WI38 (cell line): ENCODE data around the gene TRPC6.

Source experiments
- H3K4me3 ChIP-seq: 2 replicates; pipeline ENCODE4 v1.5.1; 2011; ENCODE audit warnings: low read depth, mild to moderate bottlenecking, control low read depth, low read length
- TF ChIP-seq, protein P1 (sequence below): IDR thresholded peaks from 2 replicates; pipeline ENCODE4 v1.5.1; 2012; ENCODE audit warnings: low read depth, mild to moderate bottlenecking, control low read depth, low read length

The TRPC6 gene

DNA sequence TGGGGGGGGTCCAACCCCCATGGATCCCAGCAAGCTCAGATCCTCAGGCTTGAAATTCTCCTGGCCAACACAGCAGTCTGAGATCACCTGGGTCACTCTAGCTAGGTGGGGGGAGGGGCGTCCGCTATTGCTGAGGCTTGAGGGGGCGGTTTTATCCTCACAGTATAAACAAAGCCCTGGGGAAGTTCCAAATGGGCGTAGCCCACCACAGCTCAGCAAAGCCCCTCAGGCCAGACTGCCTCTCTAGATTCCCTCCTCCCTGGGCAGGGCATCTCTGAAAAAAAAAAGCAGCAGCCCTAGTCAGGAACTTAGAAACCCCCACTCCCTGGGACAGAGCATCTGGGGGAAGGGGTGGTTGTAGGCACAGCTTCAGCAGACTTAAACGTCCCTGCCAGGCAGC lies 16.7 kb downstream of the TRPC6 start:
- H3K4me3 ChIP-seq, result no peak overlapping the region
- TF ChIP-seq, protein P1, sequence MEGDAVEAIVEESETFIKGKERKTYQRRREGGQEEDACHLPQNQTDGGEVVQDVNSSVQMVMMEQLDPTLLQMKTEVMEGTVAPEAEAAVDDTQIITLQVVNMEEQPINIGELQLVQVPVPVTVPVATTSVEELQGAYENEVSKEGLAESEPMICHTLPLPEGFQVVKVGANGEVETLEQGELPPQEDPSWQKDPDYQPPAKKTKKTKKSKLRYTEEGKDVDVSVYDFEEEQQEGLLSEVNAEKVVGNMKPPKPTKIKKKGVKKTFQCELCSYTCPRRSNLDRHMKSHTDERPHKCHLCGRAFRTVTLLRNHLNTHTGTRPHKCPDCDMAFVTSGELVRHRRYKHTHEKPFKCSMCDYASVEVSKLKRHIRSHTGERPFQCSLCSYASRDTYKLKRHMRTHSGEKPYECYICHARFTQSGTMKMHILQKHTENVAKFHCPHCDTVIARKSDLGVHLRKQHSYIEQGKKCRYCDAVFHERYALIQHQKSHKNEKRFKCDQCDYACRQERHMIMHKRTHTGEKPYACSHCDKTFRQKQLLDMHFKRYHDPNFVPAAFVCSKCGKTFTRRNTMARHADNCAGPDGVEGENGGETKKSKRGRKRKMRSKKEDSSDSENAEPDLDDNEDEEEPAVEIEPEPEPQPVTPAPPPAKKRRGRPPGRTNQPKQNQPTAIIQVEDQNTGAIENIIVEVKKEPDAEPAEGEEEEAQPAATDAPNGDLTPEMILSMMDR, result no peak

DNA sequence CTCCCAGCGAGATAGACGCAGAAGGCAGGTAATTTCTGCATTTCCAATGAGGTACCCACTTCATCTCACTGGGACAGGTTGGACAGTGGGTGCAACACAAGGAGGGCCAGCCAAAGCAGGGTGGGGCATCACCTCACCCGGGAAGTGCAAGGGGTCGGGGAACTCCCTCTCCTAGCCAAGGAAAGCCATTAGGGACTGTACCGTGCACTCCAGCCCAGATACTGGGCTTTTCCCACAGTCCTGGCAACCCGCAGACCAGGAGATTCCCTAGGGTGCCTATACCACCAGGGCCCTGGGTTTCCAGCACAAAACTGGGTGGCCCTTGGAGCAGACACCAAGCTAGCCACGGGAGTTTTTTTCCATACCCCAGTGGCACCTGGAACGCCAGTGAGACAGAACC lies 17.2 kb downstream of the TRPC6 start:
- no peak overlapping the region for H3K4me3 ChIP-seq
- TF ChIP-seq, protein P1, result no peak

DNA sequence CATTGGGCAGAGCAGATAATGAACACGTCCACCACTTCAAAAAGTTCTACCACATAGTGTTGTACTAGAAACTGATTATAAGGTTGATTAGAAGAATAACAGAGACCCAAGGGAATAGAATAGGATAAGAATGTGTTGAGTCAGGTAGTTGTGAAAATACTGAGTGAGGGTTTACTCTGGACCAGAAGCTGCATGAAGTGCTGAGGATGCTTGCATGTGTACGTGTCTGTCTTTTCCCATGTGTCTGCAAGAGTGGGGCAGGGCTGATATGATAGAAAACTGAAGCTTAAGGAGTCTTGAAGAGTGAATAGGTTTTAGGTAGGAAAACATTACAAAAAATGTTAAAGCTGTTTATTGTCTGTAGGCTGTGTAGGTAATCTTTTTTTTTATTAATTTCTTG lies 20.6 kb downstream of the TRPC6 start:
- H3K4me3 ChIP-seq, result no peak overlapping the region
- TF ChIP-seq, protein P1, result no peak

DNA sequence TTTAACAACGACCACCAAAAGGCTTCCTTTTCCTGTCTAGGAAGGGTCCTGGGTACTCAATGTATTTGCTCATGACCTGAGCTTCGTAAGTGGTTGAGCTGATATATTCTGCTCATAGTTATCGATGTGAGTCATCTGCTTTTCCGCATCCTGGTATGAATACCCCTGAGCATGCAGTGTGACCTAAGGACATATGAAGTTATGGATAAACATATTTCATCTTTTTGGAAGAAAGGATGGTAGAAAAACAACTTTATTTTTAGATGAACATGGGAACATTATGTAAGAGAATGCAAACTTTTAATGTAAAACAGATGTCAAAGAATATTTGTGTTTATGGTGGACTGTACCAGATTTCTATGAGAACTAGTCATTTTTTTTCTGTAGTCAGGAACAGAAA lies 28.4 kb downstream of the TRPC6 start:
- H3K4me3 ChIP-seq, result no peak overlapping the region
- TF ChIP-seq, protein P1, result no peak

DNA sequence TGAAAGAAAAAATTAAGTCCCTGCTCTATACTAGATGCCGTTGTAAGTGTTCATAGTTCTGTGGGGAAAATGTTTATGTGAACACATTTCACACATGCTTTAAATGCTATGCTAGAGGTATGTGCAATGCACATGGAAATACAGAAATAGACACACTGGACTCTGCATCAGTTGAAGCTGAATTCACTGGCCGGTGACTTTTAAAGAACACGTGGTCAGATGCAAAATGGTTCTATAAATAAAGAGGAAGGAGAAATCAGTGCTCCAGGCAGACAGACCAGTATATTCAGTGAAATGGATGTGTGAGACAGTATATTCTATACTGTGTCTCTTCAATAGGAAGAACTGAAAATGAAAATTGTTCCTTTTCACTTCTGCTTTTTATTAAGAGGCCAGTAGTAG lies 29.9 kb downstream of the TRPC6 start:
- 0 out of 2 replicates have a peak overlapping the region, but pooled peaks have one; percentile 2 for H3K4me3 ChIP-seq
- TF ChIP-seq, protein P1, result no peak

DNA sequence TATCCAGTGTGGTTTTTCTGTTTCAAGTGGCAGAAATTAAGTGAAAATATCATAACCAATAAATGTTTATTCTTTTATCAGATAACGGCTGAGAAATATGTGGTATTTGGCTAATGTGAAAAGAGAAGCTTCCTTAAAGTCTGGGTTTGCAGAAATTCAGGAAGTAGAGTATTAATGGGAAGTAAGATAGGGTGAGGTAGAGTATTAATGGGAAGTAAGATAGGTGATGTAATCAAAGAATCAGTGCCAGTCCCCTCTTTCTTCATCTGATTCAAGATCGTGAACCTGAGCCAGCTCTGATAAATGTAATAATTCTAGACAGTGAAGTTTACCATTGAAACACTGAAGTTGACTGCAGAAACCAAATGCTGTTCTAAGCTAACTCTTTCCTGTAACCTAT lies 30.9 kb downstream of the TRPC6 start:
- TF ChIP-seq, protein P1, result no peak
- H3K4me3 ChIP-seq, result no peak overlapping the region

DNA sequence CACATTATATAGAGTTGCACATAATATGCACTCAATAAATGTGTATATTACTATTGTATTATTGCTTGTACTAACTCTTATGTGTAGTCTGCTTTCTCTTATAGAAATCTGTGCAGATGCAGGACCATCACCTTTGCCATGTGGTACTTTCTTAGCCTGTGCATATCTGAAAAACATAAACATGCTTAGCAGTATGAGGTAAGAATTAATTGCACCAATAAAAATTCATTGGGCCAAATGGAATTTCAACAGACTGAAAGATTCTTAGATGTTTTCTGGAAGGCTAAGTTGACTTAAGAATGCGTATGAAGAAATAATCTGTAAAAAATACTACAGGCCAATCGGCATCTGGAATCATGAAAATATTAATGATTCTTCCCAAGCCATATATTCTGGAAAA lies 55.3 kb downstream of the TRPC6 start:
- H3K4me3 ChIP-seq, result no peak overlapping the region
- TF ChIP-seq, protein P1, result no peak
